HL-60 (cell line): ENCODE measurements around the gene LUC7L.

Experiments used
- DNase-seq, 2 experiments: peaks; one replicate each; pipeline ENCODE4 v3.0.0-alpha.2; 2010 to 2020; ENCODE audit warnings: low read depth in 1 of 2, low spot score in 1 of 2
- H3K27ac ChIP-seq: fragments of 250-450 bp; sonication (Bioruptor Pico); replicated peaks from 2 replicates; pipeline ENCODE4 v1.5.1; 2020; ENCODE audit warnings: mild to moderate bottlenecking, moderate library complexity
- H3K27me3 ChIP-seq: fragments of 250-450 bp; sonication (Bioruptor Pico); 2 replicates; pipeline ENCODE4 v1.5.1; 2021; ENCODE audit warnings: mild to moderate bottlenecking, moderate library complexity; ENCODE audit not compliant: insufficient read depth, poor library complexity, severe bottlenecking
- H3K4me3 ChIP-seq: replicated peaks from 2 replicates; pipeline ENCODE4 v1.5.1; 2011; ENCODE audit warnings: mild to moderate bottlenecking, control low read depth, low read length; ENCODE audit not compliant: insufficient read depth
- CTCF ChIP-seq: IDR thresholded peaks from one replicate; pipeline ENCODE4 v1.5.1; 2011; ENCODE audit warnings: low read length, control low read depth, inconsistent platforms; ENCODE audit not compliant: insufficient read depth
- GABPA ChIP-seq: IDR thresholded peaks from 2 replicates; pipeline ENCODE4 v1.6.1; 2012; ENCODE audit warnings: low read depth
- POLR2AphosphoS5 ChIP-seq: IDR thresholded peaks from 2 replicates; pipeline ENCODE4 v1.6.1; 2012; ENCODE audit warnings: low read depth
- REST ChIP-seq: IDR thresholded peaks from 2 replicates; pipeline ENCODE4 v1.6.1; 2012; ENCODE audit warnings: low read depth; ENCODE audit not compliant: insufficient replicate concordance
- SPI1 ChIP-seq: IDR thresholded peaks from 2 replicates; pipeline ENCODE4 v1.6.1; 2012; ENCODE audit warnings: low read depth, mild to moderate bottlenecking, borderline replicate concordance

LUC7L gene

GRCh38 chr16:243348-243747, 14.1 kb upstream of the LUC7L start:
- DNase-seq, result no peak
- Histone ChIP-seq H3K27me3 (no peaks in the 10 kb centered on the region), H3K27ac (no peak overlapping the region), H3K4me3 (no peak overlapping the region)
- TF ChIP-seq SPI1 (no peak), REST (no peak), POLR2AphosphoS5 (no peak), CTCF (no peak), GABPA (no peak)

GRCh38 chr16:242281-242680, 13.0 kb upstream of the LUC7L start:
- H3K27me3 ChIP-seq, result no peaks in the 10 kb centered on the region

GRCh38 chr16:240559-240958, 11.3 kb upstream of the LUC7L start:
- no peak overlapping the region for H3K4me3 ChIP-seq
- DNase-seq, result no peak
- TF ChIP-seq SPI1, result no peak
- no peak for TF ChIP-seq REST
- TF ChIP-seq CTCF, result no peak
- TF ChIP-seq GABPA, result no peak
- TF ChIP-seq POLR2AphosphoS5, result no peak
- H3K27me3 ChIP-seq, result no peaks in the 10 kb centered on the region
- H3K27ac ChIP-seq, result no peak overlapping the region

More at GRCh38 chr16:242281-242680, 13.0 kb upstream of the LUC7L start:
- no peak for DNase-seq
- TF ChIP-seq POLR2AphosphoS5 (no peak), GABPA (no peak), SPI1 (no peak), REST (no peak), CTCF (no peak)
- Histone ChIP-seq H3K4me3 (no peak overlapping the region), H3K27ac (no peak overlapping the region)
